Activated T-helper 1 cell treated with Interleukin-2 at 50 U/mL for 16 hours (primary cell): ENCODE results near the gene NEFH.
"Not testable (repeated sequence)": the region's sequence is repeated elsewhere in the genome, so short reads cannot be mapped to it uniquely, and the experiment has no call there.

Source experiments
- DNase-seq: peaks from one replicate; pipeline ENCODE4 v3.0.0-alpha.2; 2020; ENCODE audit warnings: low read depth

The NEFH gene, protein sequence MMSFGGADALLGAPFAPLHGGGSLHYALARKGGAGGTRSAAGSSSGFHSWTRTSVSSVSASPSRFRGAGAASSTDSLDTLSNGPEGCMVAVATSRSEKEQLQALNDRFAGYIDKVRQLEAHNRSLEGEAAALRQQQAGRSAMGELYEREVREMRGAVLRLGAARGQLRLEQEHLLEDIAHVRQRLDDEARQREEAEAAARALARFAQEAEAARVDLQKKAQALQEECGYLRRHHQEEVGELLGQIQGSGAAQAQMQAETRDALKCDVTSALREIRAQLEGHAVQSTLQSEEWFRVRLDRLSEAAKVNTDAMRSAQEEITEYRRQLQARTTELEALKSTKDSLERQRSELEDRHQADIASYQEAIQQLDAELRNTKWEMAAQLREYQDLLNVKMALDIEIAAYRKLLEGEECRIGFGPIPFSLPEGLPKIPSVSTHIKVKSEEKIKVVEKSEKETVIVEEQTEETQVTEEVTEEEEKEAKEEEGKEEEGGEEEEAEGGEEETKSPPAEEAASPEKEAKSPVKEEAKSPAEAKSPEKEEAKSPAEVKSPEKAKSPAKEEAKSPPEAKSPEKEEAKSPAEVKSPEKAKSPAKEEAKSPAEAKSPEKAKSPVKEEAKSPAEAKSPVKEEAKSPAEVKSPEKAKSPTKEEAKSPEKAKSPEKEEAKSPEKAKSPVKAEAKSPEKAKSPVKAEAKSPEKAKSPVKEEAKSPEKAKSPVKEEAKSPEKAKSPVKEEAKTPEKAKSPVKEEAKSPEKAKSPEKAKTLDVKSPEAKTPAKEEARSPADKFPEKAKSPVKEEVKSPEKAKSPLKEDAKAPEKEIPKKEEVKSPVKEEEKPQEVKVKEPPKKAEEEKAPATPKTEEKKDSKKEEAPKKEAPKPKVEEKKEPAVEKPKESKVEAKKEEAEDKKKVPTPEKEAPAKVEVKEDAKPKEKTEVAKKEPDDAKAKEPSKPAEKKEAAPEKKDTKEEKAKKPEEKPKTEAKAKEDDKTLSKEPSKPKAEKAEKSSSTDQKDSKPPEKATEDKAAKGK

GRCh38 chr22:29479417-29480261 lies at the start of gene NEFH:
TSS of gene NEFH (plus strand) at chr22:29480218. CDS start at chr22:29480263, 45 bp downstream.
- no peak for DNase-seq

- no peak for DNase-seq
Observed at GRCh38 chr22:29431986-29432385, 48.0 kb upstream of the NEFH start.

DNA sequence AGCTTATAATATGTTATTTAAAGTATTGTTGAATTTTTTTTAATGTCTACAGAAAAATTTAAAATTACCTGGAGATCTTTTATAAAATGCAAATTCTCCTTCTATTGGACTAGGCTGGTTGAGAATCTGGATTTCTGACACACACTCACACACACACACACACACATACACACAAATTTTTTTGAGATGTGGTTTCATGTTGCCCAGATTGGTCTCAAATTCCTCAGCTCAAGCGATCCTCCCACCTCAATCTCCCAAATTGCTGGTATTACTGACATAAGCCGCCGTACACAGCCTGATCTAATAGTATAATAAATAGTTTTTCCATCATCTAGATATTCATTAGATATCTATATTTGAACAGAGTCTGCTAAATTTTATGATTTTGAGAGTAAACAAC lies 46.2 kb upstream of the NEFH start:
- no peak for DNase-seq

DNA sequence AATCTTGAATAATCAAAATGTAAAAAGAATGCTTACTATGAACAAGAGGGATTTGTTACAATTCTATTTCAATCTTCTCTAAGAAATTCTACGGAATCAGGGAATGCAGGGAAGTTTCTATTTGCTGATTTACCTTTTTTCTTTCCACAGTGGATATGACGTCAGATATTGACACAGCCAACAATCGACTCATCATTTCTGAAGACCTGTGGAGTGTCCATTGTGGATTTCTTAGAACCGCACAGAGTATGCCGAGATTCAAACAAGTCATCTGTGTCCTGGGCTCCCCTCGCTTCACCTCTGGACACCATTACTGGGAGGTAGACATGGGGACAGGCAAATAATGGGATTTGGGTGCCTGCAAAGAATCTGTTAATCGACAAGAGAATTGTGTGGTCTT lies 45.7 kb upstream of the NEFH start:
- no peak for DNase-seq

DNA sequence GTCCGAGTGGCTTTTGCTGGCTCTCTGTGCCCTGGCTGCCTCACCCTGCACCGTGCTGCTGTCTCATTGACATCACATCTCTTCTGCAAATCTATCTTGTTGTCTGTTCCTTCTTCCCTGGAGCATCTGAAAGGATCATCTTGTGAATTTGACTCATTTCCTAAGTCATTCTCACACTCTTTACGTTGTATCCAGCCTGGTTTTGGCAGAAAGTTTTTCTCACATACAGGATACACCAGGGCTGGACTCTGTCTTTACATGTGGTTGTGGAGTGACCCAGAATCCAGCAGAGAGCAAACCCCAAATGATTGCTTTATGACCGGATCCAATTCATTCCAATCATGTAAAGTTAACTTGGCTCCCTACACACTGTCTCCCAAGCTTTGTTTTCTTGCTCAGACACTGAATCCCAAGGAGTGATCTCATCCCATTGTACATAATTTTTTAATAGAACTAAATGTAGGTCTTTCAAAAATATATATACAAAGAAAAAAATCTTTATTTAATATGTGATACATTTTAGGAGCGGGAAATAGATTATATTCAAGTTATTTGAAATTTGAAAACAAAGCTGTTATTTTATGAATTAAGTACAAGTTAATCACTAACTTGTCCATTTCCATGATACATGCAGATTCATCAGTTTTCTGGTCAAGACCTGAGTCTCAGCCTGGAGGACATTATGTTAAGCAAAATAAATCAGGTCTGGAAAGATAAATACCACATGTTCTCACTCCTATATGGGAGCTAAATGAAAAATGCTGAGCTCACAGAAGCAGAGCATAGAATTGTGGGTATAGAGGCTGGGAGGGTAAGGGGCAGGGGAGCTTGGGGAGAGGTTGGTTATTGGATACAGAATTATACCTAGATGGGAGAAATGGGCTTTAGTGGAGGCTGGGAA lies 44.5 kb upstream of the NEFH start:
- DNase-seq = no peak

DNA sequence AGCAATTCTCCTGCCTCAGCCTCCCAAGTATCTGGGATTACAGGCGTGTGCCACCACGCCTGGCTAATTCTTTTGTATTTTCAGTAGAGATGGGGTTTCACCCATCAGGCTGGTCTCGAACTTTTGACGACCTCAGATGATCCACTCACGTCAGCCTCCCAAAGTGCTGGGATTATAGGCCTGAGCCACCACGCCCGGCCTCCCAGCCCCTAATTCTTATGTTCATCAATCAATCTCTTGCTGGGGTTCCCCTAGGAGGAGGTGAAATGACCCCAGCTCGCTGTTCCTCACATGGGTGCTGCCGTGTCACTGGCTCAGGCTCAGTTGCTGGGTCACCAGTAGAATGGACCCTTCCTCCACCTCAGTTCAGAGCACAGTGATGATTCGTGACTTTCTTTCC lies 41.7 kb upstream of the NEFH start, which contains the start of gene RFPL1:
TSS of gene RFPL1 (plus strand) at position 301 of the 400 bp plus-strand sequence.
- DNase-seq = not testable (repeated sequence)

DNA sequence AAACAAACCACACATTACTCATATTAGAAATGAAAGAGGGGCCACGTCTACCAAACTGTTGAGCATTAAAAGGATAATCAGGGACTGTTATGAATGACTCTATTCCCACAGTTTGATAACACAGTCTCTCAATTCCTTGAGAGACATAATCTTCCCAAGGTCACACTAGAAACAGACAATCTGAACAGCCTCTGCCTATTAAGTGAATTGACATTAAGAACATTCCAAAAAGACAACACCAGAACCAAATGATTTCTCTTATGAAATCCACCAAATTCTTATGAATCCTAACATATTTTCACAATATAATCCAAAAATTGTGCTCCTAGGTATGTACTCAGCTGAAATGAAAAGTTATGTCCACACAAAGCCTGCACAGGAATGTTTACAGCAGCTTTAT lies 37.0 kb upstream of the NEFH start:
- no peak for DNase-seq

DNA sequence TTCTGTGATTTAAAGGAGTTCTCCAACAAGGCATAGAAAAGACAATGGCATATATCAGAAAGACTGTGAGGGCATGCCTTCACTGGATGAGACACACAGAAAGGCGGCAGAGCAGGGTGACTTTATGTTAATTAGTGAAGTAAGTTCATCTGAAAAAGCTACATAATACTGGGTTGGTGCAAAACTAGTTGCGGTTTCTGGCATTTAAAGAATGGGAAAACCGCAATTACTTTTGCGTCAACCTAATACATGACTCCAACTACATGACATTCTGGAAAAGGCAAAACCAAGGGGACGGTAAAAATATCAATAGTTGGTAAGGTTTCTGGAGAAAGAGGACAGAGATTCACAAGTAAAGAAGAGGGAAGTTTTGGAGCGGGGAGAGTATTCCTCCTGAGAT lies 36.6 kb upstream of the NEFH start:
- no peak for DNase-seq

DNA sequence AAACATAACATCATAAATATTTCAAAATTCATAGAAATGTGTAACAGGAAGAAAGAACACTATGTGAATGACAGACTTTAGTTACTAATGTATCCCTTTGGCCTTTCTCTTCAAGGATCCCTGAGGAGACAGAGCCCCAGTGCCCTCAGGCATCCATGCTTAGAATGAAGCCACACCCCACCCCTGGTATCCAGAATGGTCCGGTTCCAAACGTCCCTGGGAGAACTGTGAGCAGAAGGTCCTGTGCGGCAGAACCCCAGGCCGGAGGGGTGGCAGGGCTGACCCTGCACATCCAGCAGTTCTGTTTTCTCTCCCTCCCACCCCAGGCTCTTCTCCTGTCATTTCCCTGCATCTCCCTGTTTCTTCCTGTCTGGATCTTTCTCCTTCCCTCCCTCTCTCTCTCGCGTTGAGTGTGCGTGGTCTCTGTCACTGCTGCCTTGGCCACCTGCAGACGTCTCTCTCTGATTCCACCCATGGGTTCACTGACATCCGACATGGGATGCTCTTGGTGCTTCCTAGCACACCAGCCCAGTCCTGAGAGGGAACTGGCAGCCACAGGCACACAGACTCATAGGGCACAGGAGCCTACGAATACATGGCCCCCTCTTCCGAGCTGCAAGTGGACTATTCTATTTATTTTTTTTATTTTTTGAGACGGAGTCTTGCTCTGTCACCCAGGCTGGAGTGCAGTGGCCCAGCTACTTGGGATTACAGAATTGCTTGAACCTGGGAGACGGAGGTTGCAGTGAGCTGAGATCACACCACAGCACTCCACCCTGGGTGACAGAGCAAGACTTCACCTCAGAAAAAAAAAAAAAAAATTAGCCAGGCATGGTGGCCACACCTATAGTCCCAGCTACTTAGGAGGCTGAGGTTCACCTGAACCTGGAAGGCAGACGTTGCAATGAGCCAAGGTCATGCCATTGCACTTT lies 35.9 kb upstream of the NEFH start:
- no peak for DNase-seq

GRCh38 chr22:29445508-29445907 lies 34.5 kb upstream of the NEFH start:
- no peak for DNase-seq

GRCh38 chr22:29447906-29448305 lies 32.1 kb upstream of the NEFH start:
- no peak for DNase-seq

DNA sequence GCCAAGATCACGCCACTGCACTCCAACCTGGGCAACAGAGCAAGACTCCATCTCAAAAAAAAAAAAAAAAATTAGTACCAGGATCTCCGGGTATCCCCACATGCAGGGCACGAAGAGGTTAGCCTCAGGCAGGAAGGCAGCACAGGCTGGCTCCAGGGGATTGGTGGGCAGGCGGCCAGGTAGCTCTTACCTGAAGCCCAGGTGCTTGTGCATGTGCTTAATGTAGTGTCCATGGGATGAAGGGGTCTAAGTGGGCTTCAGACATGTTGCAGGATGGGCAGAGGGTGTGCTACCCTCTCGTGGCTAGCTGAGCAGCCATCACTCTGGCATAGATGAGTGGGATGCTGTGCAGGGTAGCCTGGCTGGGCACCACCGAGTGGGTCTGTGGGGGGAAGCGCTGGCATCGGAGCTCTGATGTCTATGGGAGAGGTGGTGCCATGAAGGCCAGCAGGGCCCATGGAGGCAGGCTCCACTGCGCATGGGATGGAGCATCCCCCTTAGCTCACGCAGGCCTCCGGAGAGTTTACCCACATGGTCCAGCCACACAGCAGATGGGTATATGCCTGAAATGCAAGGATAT lies 30.6 kb upstream of the NEFH start:
- no peak for DNase-seq

DNA sequence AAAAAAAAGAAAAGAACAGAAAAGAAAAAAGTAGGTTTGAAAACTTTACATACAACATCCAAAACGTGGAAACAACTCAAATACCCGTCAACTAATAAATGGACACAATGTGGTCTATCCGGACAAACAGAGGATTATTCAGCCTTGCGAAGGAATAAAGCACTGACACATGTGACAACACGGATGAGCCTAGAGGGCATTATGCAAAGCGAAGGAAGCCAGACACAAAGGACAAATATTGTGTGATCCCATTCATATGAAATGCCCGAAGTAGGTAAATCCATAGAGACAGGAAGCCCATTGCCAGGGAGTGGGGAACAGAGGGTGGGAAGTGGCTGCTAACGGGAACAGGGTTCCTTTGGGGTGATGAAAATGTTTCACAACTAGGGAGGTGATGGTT lies 29.8 kb upstream of the NEFH start:
- no peak for DNase-seq

DNA sequence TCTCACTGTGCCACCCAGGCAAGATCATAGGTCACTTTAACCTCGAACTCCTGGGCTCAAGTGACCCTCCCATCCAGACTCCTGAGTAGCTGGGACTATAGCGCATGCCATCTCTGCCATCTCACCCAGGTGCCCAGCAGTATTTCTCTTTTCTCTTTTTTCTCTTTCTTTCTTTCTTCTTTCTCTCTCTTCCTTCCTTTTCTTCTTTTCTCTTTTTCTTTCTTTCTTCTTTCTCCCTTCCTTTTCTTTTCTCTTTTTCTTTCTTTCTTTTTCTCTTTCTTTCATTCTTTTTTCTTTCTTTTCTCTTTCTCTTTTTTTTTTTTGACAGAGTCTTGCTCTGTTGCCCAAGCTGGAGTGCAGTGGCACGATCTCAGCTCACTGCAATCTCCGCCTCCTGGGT lies 28.2 kb upstream of the NEFH start:
- no peak for DNase-seq

DNA sequence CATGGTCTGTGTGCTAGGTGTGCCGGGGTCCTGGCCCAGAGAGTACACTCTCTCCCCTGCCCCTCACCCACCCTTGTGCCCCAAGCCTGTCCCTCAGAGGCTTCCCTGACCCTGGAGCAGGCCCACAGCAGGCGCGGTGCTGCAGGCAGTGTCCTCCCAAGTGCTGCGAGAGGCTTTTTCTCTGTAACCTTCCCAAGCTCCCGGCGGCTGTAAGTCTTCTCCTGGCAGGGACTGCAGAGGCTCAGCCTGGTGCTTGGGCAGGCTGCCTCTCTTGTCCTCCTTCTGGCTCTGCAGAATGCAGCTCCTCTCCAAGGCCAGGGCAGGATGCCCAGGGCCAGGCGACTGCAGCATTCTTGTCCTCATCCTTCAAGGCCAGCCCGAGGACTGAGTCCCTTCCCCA lies 25.7 kb upstream of the NEFH start:
- DNase-seq = no peak

DNA sequence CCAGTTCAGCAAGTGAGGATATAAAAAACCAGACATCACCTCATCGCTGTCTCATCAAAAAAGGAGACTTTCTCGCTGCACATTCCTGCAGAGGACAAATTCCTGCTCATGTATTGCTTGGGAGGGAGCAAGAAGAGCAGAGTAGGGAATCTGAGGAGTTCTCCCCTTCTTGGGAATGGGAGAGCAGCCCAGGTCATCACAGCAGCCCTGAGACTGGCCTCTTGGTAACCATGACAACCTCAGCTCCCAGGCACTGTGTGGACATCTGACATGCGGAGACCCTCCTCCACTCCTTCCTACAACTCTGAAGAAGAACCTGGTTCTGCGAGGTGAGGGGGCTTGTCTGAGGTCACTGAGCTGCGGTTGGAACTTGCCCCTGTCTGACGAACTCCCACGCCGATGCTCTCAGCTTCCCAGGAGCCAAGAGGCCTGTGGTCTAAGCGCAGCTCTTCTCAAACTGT lies 23.8 kb upstream of the NEFH start:
- DNase-seq = no peak

- no peak for DNase-seq
Observed at GRCh38 chr22:29457730-29458129, 22.3 kb upstream of the NEFH start.

- no peak for DNase-seq
Observed at GRCh38 chr22:29458551-29458950, 21.5 kb upstream of the NEFH start.

GRCh38 chr22:29459773-29460172 lies 20.2 kb upstream of the NEFH start:
- no peak for DNase-seq
